Chondrocyte (in vitro differentiated cells): Measurements from ENCODE around the gene KCND3. TPM values are rescaled to one million over a fixed set of nuclear protein-coding genes. Genes with fewer than 3 reads are reported as not detected.

Experiments
- DNase-seq: peaks from one replicate; pipeline ENCODE4 v3.0.0; 2021; ENCODE audit warnings: mixed read lengths, low spot score
- H3K27ac Mint-ChIP-seq: one replicate; pipeline ENCODE4 v1.8.0; 2021; ENCODE audit warnings: mild to moderate bottlenecking, moderate library complexity, mixed read lengths; ENCODE audit not compliant: unreplicated experiment
- H3K27me3 Mint-ChIP-seq: 2 replicates; pipeline ENCODE4 v1.8.0; 2021; ENCODE audit warnings: low read depth, mixed read lengths
- H3K36me3 Mint-ChIP-seq: 2 replicates; pipeline ENCODE4 v1.8.0; 2021; ENCODE audit warnings: low read depth, mixed read lengths
- H3K4me1 Mint-ChIP-seq: 2 replicates; pipeline ENCODE4 v1.8.0; 2021; ENCODE audit warnings: low read depth, mild to moderate bottlenecking, mixed read lengths
- H3K4me3 Mint-ChIP-seq: one replicate; pipeline ENCODE4 v1.8.0; 2021; ENCODE audit warnings: mild to moderate bottlenecking, moderate library complexity, mixed read lengths; ENCODE audit not compliant: unreplicated experiment
- H3K9me3 Mint-ChIP-seq: 2 replicates; pipeline ENCODE4 v1.8.0; 2021; ENCODE audit warnings: low read depth, mixed read lengths
- CTCF ChIP-seq: fragments of 200-600 bp; sonication (generic); IDR thresholded peaks from 2 replicates; pipeline ENCODE4 v1.5.0; 2021; ENCODE audit warnings: antibody characterized with exemption, mild to moderate bottlenecking, moderate library complexity
- total RNA-seq: library from RNA; stranded (reverse); gene quantifications from 3 replicates; pipeline ENCODE4 v1.2.1, GENCODE V29; 2021

The KCND3 gene
- total RNA-seq, 1 donor from 2014 or later = 0.99 TPM

- no peak for DNase-seq
- no peaks in the 10 kb centered on the region for H3K9me3 Mint-ChIP-seq
- no peak overlapping the region for H3K27ac Mint-ChIP-seq
- H3K36me3 Mint-ChIP-seq = no peaks in the 10 kb centered on the region
- TF ChIP-seq CTCF = no peak
- no peaks in the 10 kb centered on the region for H3K4me1 Mint-ChIP-seq
- H3K27me3 Mint-ChIP-seq = peaks cover 4% of the 10 kb centered on the region
- H3K4me3 Mint-ChIP-seq = no peak overlapping the region
Measured at GRCh38 chr1:111873460-111874030, 115.9 kb downstream of the KCND3 start.

- Mint-ChIP-seq H3K27ac (no peak overlapping the region), H3K36me3 (no peaks in the 10 kb centered on the region), H3K27me3 (peaks cover 4% of the 10 kb centered on the region), H3K4me3 (no peak overlapping the region), H3K4me1 (no peaks in the 10 kb centered on the region), H3K9me3 (no peaks in the 10 kb centered on the region)
- no peak for TF ChIP-seq CTCF
- DNase-seq = no peak
Measured at GRCh38 chr1:111870181-111870580, 119.3 kb downstream of the KCND3 start.

GRCh38 chr1:111867868-111868440, 121.5 kb downstream of the KCND3 start:
- Mint-ChIP-seq H3K27me3 (peaks cover 9% of the 10 kb centered on the region), H3K9me3 (no peaks in the 10 kb centered on the region), H3K4me1 (no peaks in the 10 kb centered on the region), H3K36me3 (no peaks in the 10 kb centered on the region), H3K27ac (no peak overlapping the region), H3K4me3 (no peak overlapping the region)
- no peak for DNase-seq
- TF ChIP-seq CTCF = no peak

- Mint-ChIP-seq H3K27ac (no peak overlapping the region), H3K9me3 (no peaks in the 10 kb centered on the region), H3K27me3 (peaks cover 12% of the 10 kb centered on the region), H3K36me3 (no peaks in the 10 kb centered on the region), H3K4me1 (no peaks in the 10 kb centered on the region), H3K4me3 (no peak overlapping the region)
- no peak for TF ChIP-seq CTCF
- DNase-seq = no peak
Measured at GRCh38 chr1:111864862-111865261, 124.6 kb downstream of the KCND3 start.

GRCh38 chr1:111863401-111863800, 126.1 kb downstream of the KCND3 start:
- Mint-ChIP-seq H3K9me3 (no peaks in the 10 kb centered on the region), H3K27ac (no peak overlapping the region), H3K36me3 (no peaks in the 10 kb centered on the region), H3K4me3 (no peak overlapping the region), H3K27me3 (peaks cover 15% of the 10 kb centered on the region), H3K4me1 (no peaks in the 10 kb centered on the region)
- TF ChIP-seq CTCF = no peak
- DNase-seq = no peak
